Stimulated activated naive CD8-positive, alpha-beta T cell treated with anti-CD3 and anti-CD28 coated beads, Interleukin-15, amount 100 ng/mL, for 72 hours (primary cell): ENCODE results near the gene BATF.
A peak's percentile ranks its signal among the peaks of the same experiment; 100 is the strongest.

Experiments used
- ATAC-seq: fragments of 150-1000 bp; cut with Tn5 transposase; 2 replicates; pipeline ENCODE4 v1.10.0; 2021; ENCODE audit warnings: mild to moderate bottlenecking, moderate library complexity
- DNase-seq, 2 donors: peaks; one replicate each; pipeline ENCODE4 v3.0.0; 2021 to 2022
- H3K27ac Mint-ChIP-seq, 2 donors: one replicate each; pipeline ENCODE4 v1.8.0; 2022; ENCODE audit warnings: mild to moderate bottlenecking in 2 of 2, mixed read lengths in 2 of 2, moderate library complexity in 2 of 2
- H3K27me3 Mint-ChIP-seq: one replicate; pipeline ENCODE4 v1.8.0; 2022; ENCODE audit warnings: mixed read lengths
- H3K4me1 Mint-ChIP-seq: one replicate; pipeline ENCODE4 v1.8.0; 2022; ENCODE audit warnings: mild to moderate bottlenecking, mixed read lengths
- H3K4me3 Mint-ChIP-seq, 2 donors: one replicate each; pipeline ENCODE4 v1.8.0; 2022; ENCODE audit warnings: mild to moderate bottlenecking in 2 of 2, mixed read lengths in 2 of 2, moderate library complexity in 1 of 2
- H3K9me3 Mint-ChIP-seq, 2 donors: one replicate each; pipeline ENCODE4 v1.8.0; 2022; ENCODE audit warnings: mixed read lengths in 2 of 2

The BATF gene

GRCh38 chr14:75519394-75519793, 2.9 kb upstream of the BATF start:
- Mint-ChIP-seq H3K4me1 (peaks cover 74% of the 10 kb centered on the region), H3K27me3 (peaks cover 8% of the 10 kb centered on the region), H3K9me3 (no peaks in the 10 kb centered on the region), H3K4me3 (no peak overlapping the region), H3K27ac (no peak overlapping the region)
- DNase-seq (no peak), ATAC-seq (no peak)

- no peak for DNase-seq
- Mint-ChIP-seq H3K4me1 (peaks cover 74% of the 10 kb centered on the region), H3K4me3 (peak overlapping the region in 1 of 2 donors; percentile 99), H3K27me3 (peaks cover 8% of the 10 kb centered on the region), H3K9me3 (no peaks in the 10 kb centered on the region), H3K27ac (peak overlapping the region; percentile 5 to 98)
- ATAC-seq = no peak
Measured at GRCh38 chr14:75519826-75520728, 2.2 kb upstream of the BATF start.

GRCh38 chr14:75520852-75521251, 1.4 kb upstream of the BATF start:
- no peak for ATAC-seq
- Mint-ChIP-seq H3K27me3 (peaks cover 8% of the 10 kb centered on the region), H3K9me3 (no peaks in the 10 kb centered on the region), H3K4me1 (peaks cover 74% of the 10 kb centered on the region), H3K27ac (peak overlapping the region; percentile 98 to 100), H3K4me3 (peak overlapping the region in 1 of 2 donors; percentile 99)
- no peak for DNase-seq

GRCh38 chr14:75521415-75522199, 662 bp upstream of the BATF start:
- Mint-ChIP-seq H3K27ac (peak overlapping the region; percentile 98 to 100), H3K9me3 (no peaks in the 10 kb centered on the region), H3K4me1 (peaks cover 76% of the 10 kb centered on the region), H3K27me3 (peaks cover 8% of the 10 kb centered on the region), H3K4me3 (peak overlapping the region; percentile 98 to 99)
- ATAC-seq (peak; percentile 45), DNase-seq (no peak)

- Mint-ChIP-seq H3K27ac (peak overlapping the region; percentile 77 to 100), H3K9me3 (no peaks in the 10 kb centered on the region), H3K4me1 (peaks cover 81% of the 10 kb centered on the region), H3K27me3 (no peaks in the 10 kb centered on the region), H3K4me3 (peak overlapping the region; percentile 98 to 99)
- no peak for DNase-seq
- no peak for ATAC-seq
Measured at GRCh38 chr14:75522983-75523318, 682 bp downstream of the BATF start.

- no peaks in the 10 kb centered on the region for H3K9me3 Mint-ChIP-seq
- H3K4me1 Mint-ChIP-seq = peaks cover 78% of the 10 kb centered on the region
- H3K27ac Mint-ChIP-seq = peak overlapping the region; percentile 77 to 100
- H3K27me3 Mint-ChIP-seq = no peaks in the 10 kb centered on the region
- ATAC-seq (no peak), DNase-seq (no peak)
- peak overlapping the region; percentile 98 to 99 for H3K4me3 Mint-ChIP-seq
Measured at GRCh38 chr14:75523771-75524171, 1.5 kb downstream of the BATF start.

- Mint-ChIP-seq H3K4me1 (peaks cover 67% of the 10 kb centered on the region), H3K4me3 (peak overlapping the region; percentile 16 to 50), H3K9me3 (no peaks in the 10 kb centered on the region), H3K27me3 (no peaks in the 10 kb centered on the region), H3K27ac (peak overlapping the region in 1 of 2 donors; percentile 30)
- DNase-seq (no peak), ATAC-seq (no peak)
Measured at GRCh38 chr14:75525969-75526368, 3.7 kb downstream of the BATF start.

GRCh38 chr14:75527449-75528163, 5.3 kb downstream of the BATF start:
- Mint-ChIP-seq H3K27me3 (no peaks in the 10 kb centered on the region), H3K27ac (peak overlapping the region; percentile 40 to 49), H3K9me3 (no peaks in the 10 kb centered on the region), H3K4me1 (peaks cover 69% of the 10 kb centered on the region), H3K4me3 (peak overlapping the region in 1 of 2 donors; percentile 41)
- DNase-seq (no peak), ATAC-seq (no peak)

GRCh38 chr14:75531256-75531655, 9.0 kb downstream of the BATF start:
- no peaks in the 10 kb centered on the region for H3K27me3 Mint-ChIP-seq
- peak overlapping the region in 1 of 2 donors; percentile 60 for H3K27ac Mint-ChIP-seq
- peaks cover 55% of the 10 kb centered on the region for H3K4me1 Mint-ChIP-seq
- DNase-seq = no peak
- H3K9me3 Mint-ChIP-seq = no peaks in the 10 kb centered on the region
- ATAC-seq = no peak
- peak overlapping the region in 1 of 2 donors; percentile 13 for H3K4me3 Mint-ChIP-seq

- H3K27ac Mint-ChIP-seq = peak overlapping the region in 1 of 2 donors; percentile 60
- no peak for DNase-seq
Measured at GRCh38 chr14:75531660-75532317, 9.5 kb downstream of the BATF start.

GRCh38 chr14:75533791-75534555, 11.7 kb downstream of the BATF start:
- H3K9me3 Mint-ChIP-seq = no peaks in the 10 kb centered on the region
- ATAC-seq (peak; percentile 48), DNase-seq (no peak)
- H3K4me3 Mint-ChIP-seq = peak overlapping the region in 1 of 2 donors; percentile 23
- peak overlapping the region; percentile 4 to 56 for H3K27ac Mint-ChIP-seq
- peaks cover 50% of the 10 kb centered on the region for H3K4me1 Mint-ChIP-seq
- no peaks in the 10 kb centered on the region for H3K27me3 Mint-ChIP-seq

More at GRCh38 chr14:75531660-75532317, 9.5 kb downstream of the BATF start:
- Mint-ChIP-seq H3K4me1 (peaks cover 51% of the 10 kb centered on the region), H3K4me3 (peak overlapping the region in 1 of 2 donors; percentile 13), H3K9me3 (no peaks in the 10 kb centered on the region), H3K27me3 (no peaks in the 10 kb centered on the region)
- ATAC-seq = no peak

GRCh38 chr14:75535164-75535898, 13.1 kb downstream of the BATF start:
- Mint-ChIP-seq H3K4me1 (peaks cover 64% of the 10 kb centered on the region), H3K27ac (no peak overlapping the region), H3K9me3 (no peaks in the 10 kb centered on the region), H3K4me3 (no peak overlapping the region), H3K27me3 (no peaks in the 10 kb centered on the region)
- DNase-seq (no peak), ATAC-seq (no peak)

- H3K9me3 Mint-ChIP-seq = no peaks in the 10 kb centered on the region
- peaks cover 69% of the 10 kb centered on the region for H3K4me1 Mint-ChIP-seq
- no peak overlapping the region for H3K4me3 Mint-ChIP-seq
- DNase-seq (no peak), ATAC-seq (no peak)
- peak overlapping the region in 1 of 2 donors; percentile 50 for H3K27ac Mint-ChIP-seq
- no peaks in the 10 kb centered on the region for H3K27me3 Mint-ChIP-seq
Measured at GRCh38 chr14:75537071-75537470, 14.8 kb downstream of the BATF start.

GRCh38 chr14:75539162-75539560, 16.9 kb downstream of the BATF start:
- no peaks in the 10 kb centered on the region for H3K9me3 Mint-ChIP-seq

More at GRCh38 chr14:75539162-75539560, 16.9 kb downstream of the BATF start:
- Mint-ChIP-seq H3K27me3 (no peaks in the 10 kb centered on the region), H3K4me1 (peaks cover 67% of the 10 kb centered on the region), H3K4me3 (peak overlapping the region in 1 of 2 donors; percentile 76), H3K27ac (peak overlapping the region; percentile 67 to 75)
- DNase-seq (no peak), ATAC-seq (no peak)
